Measurements from ENCODE around the gene CRYBA2. TPM values are rescaled to one million over a fixed set of nuclear protein-coding genes. Genes with fewer than 3 reads are reported as not detected.

CRYBA2 gene
- total and polyA plus RNA-seq, 3 donors from 2014 or later = 0.56 to 2.9 (median 2.7) TPM

DNA sequence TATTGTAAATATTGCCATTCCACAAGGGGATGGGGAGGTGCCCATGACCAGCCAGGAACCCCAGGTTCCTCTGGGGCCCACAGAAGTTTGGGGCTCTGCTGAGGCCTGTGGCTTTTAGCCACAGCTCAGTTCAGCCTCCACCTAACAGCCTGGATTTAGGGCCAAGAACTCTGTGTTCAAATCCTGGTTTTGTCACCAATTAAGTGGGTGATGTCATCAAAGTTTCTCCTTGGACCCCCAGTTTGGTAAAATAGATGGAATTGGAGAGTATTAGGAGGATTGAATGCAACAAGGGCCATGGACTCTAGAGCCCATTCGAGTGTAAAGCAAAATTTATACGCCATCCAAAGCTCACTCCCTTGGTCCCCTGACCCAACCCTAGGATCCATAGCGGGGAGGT is 5.1 kb downstream of the CRYBA2 start:
- no peak for DNase-seq
- H3K4me1 ChIP-seq = peaks cover 16% of the 10 kb centered on the region
- no peak overlapping the region for H3K4me3 ChIP-seq
- no peak for TF ChIP-seq POLR2A (IDR thresholded peaks at IDR 0.05)
- TF ChIP-seq, protein P1, sequence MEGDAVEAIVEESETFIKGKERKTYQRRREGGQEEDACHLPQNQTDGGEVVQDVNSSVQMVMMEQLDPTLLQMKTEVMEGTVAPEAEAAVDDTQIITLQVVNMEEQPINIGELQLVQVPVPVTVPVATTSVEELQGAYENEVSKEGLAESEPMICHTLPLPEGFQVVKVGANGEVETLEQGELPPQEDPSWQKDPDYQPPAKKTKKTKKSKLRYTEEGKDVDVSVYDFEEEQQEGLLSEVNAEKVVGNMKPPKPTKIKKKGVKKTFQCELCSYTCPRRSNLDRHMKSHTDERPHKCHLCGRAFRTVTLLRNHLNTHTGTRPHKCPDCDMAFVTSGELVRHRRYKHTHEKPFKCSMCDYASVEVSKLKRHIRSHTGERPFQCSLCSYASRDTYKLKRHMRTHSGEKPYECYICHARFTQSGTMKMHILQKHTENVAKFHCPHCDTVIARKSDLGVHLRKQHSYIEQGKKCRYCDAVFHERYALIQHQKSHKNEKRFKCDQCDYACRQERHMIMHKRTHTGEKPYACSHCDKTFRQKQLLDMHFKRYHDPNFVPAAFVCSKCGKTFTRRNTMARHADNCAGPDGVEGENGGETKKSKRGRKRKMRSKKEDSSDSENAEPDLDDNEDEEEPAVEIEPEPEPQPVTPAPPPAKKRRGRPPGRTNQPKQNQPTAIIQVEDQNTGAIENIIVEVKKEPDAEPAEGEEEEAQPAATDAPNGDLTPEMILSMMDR (IDR thresholded peaks at IDR 0.05) = no peak
- H3K36me3 ChIP-seq (ENCODE audit: low read depth, missing control alignments) = no peaks in the 10 kb centered on the region
- peaks cover 5% of the 10 kb centered on the region for H3K27me3 ChIP-seq
- intact Hi-C loops (cut with DNase I; ENCODE audit: low total_unique reads) = no loop called here
- H3K27ac ChIP-seq = no peak overlapping the region
- 44 to 52% methylated on average over 3 of the region's 3 CpGs for WGBS, 2 donors
- H3K9me3 ChIP-seq = no peaks in the 10 kb centered on the region

DNA sequence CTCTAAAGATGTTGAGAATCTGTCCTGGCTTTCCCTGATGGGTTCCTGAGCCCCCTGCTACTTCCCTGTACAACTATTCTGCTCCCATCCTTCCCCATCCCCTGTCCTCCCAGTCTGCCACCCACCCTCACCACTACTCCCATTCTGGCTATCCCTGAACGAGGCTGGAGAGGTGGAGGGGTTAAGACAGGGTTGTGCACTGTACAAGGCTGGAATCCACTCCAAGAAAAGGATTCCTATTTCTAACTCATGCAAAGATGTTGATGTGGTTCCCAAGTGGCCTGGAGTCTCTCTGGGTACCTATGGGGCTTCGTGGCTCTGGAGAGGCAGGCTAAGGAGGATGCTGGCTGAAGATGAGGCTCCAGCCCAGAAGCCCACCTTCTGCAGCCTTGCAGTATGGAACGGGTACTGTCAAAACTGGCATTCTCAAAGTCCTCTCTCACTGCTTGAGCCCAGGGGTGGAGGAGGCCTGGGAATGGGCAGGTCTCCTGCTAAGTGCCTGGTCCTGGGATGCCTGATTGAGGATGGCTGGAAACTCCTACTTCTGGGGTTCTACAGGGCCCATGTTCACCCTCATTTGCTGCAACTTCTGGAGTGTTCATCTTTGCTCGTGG is 7.0 kb downstream of the CRYBA2 start:
- Histone ChIP-seq H3K27ac (no peak overlapping the region), H3K36me3 (ENCODE audit: low read depth, missing control alignments) (no peaks in the 10 kb centered on the region), H3K4me3 (no peak overlapping the region), H3K27me3 (peaks cover 10% of the 10 kb centered on the region), H3K9me3 (no peaks in the 10 kb centered on the region), H3K4me1 (peaks cover 22% of the 10 kb centered on the region)
- intact Hi-C loops (cut with DNase I; ENCODE audit: low total_unique reads) = no loop called here
- TF ChIP-seq, protein P1 (IDR thresholded peaks at IDR 0.05) = no peak
- TF ChIP-seq POLR2A (IDR thresholded peaks at IDR 0.05) = no peak
- DNase-seq = no peak
- 63 to 76% methylated on average over 4 of the region's 4 CpGs for WGBS, 2 donors

DNA sequence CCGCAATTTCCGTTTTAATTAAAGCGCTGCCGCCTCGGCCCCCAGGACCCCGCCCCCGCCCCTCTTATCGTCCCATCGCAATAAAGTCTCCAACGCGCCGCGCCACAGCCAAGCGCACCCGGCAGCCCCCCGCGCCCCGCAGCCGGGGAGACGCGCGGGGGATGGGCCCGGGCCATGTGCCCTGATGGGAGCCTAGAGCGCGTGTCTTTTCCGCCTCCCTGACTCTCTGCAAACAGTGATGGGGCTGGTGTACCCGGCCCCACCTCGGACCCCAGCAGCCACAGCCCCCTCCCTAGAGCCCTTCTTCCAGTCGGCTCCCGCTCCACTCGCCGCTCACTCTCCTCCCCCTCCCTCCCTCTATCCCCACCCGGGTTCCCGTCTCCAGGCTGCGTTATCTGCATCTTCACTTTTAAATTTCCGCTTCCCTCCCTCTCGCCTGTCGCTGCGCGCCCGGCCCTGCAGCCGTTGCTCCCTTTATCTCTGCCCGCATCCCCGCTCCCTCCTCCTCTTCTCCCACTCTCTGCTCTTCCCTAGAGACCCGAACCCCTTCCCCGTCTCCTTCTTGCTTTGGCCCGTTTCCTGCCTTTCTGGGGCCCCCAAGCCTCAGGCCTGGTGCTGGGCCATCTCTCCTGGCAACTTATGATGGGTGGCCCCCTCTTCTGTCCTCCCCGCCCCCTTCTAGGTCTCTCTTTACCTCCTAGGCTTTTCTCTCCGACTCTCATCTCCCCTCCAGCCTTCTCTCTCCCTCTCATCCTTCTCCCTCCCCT is 7.7 kb downstream of the CRYBA2 start:
- H3K27ac ChIP-seq = no peak overlapping the region
- H3K27me3 ChIP-seq = peaks cover 10% of the 10 kb centered on the region
- peak overlapping the region in 1 of 2 donors; percentile 23 for H3K4me3 ChIP-seq
- no peaks in the 10 kb centered on the region for H3K36me3 ChIP-seq (ENCODE audit: low read depth, missing control alignments)
- intact Hi-C loops (cut with DNase I; ENCODE audit: low total_unique reads) = no loop called here
- H3K9me3 ChIP-seq = no peaks in the 10 kb centered on the region
- H3K4me1 ChIP-seq = peaks cover 27% of the 10 kb centered on the region
- TF ChIP-seq, protein P1 (IDR thresholded peaks at IDR 0.05) = no peak
- no peak for TF ChIP-seq POLR2A (IDR thresholded peaks at IDR 0.05)
- WGBS, 2 donors = 5 to 6% methylated on average over 38 to 48 of the region's 49 CpGs
- no peak for DNase-seq

DNA sequence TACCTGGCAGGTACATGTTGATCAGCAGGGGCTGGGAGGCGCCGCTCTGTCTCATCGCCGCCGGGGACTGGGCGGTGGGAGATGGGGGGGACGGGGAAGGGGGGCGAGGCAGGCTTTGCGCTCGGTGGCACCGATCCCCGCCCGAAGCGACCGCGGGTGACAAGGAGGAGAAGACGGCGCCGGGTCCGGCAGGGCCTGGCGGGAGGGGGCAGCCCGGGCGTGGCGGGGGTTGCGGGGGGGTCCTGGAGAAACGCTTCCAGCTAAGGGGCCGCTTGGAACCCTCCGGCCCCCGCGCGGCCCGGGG is 8.2 kb downstream of the CRYBA2 start, which contains the start of gene FEV:
FEV (minus strand) TSS at position 164 of the 304 bp plus-strand sequence; CDS start at position 55, 109 bp downstream.
- TF ChIP-seq, protein P1 (IDR thresholded peaks at IDR 0.05) = no peak
- no peak for TF ChIP-seq POLR2A (IDR thresholded peaks at IDR 0.05)
- Histone ChIP-seq H3K27ac (no peak within 1 kb of the TSS), H3K27me3 (peaks cover 10% of the 10 kb centered on the region), H3K4me3 (peak within 1 kb of the TSS in 1 of 2 donors; percentile 23), H3K36me3 (ENCODE audit: low read depth, missing control alignments) (no peaks in the 10 kb centered on the region), H3K4me1 (peaks cover 27% of the 10 kb centered on the region), H3K9me3 (no peaks in the 10 kb centered on the region)
- intact Hi-C loops (cut with DNase I; ENCODE audit: low total_unique reads) = no loop called here
- DNase-seq = no peak
- 1% methylated on average over 25 to 32 of the region's 32 CpGs for WGBS, 2 donors
